Measurements from ENCODE around the gene POLK.

- TF ChIP-seq POLR2A (IDR thresholded peaks at IDR 0.05; ENCODE audit: low read depth, low read length) = no peak
- TF ChIP-seq POLR2AphosphoS5 (IDR thresholded peaks at IDR 0.05; ENCODE audit: low read depth, low read length) = no peak
- TF ChIP-seq PAX5 (IDR thresholded peaks at IDR 0.05; ENCODE audit: insufficient read depth, low read length, severe bottlenecking) = no peak
- TF ChIP-seq POU2F2 (IDR thresholded peaks at IDR 0.05; ENCODE audit: low read depth, low read length) = no peak
- no peak for TF ChIP-seq SPI1 (IDR thresholded peaks at IDR 0.05; ENCODE audit: low read depth, low read length)
Observed at GRCh38 chr5:75620184-75620959, 108.7 kb downstream of the POLK start.
